Measurements from ENCODE around the gene ARHGEF1.

- TF ChIP-seq CTCF (IDR thresholded peaks at IDR 0.05 in 4 of 5, conservative IDR thresholded peaks at IDR 0.05 in 1 of 5): no peak
- no peak for TF ChIP-seq POLR2A (IDR thresholded peaks at IDR 0.05)
These were observed 18.9 kb downstream of the ARHGEF1 start for GRCh38 chr19:41901707-41902360.
